GM12892 (cell line): ENCODE results near the gene PIGU.

Source experiments
- DNase-seq: peaks from one replicate; pipeline ENCODE4 v3.0.0; 2011; ENCODE audit not compliant: insufficient read length
- FAIRE-seq: peaks from 2 replicates; lab custom pipeline; 2011; peaks lifted over from hg19 to GRCh38; lab: Jason Lieb, UNC
- POLR2A ChIP-seq: IDR thresholded peaks from 2 replicates; pipeline ENCODE4 v1.6.1; 2011; ENCODE audit warnings: low read depth, low read length, control low read depth
- POLR2AphosphoS5 ChIP-seq: IDR thresholded peaks from 2 replicates; pipeline ENCODE4 v1.6.1; 2011; ENCODE audit warnings: low read depth, low read length, control low read depth
- TAF1 ChIP-seq: IDR thresholded peaks from 2 replicates; pipeline ENCODE4 v1.6.1; 2011; ENCODE audit warnings: low read depth, mild to moderate bottlenecking, control low read depth, low read length, borderline replicate concordance

Gene PIGU

DNA sequence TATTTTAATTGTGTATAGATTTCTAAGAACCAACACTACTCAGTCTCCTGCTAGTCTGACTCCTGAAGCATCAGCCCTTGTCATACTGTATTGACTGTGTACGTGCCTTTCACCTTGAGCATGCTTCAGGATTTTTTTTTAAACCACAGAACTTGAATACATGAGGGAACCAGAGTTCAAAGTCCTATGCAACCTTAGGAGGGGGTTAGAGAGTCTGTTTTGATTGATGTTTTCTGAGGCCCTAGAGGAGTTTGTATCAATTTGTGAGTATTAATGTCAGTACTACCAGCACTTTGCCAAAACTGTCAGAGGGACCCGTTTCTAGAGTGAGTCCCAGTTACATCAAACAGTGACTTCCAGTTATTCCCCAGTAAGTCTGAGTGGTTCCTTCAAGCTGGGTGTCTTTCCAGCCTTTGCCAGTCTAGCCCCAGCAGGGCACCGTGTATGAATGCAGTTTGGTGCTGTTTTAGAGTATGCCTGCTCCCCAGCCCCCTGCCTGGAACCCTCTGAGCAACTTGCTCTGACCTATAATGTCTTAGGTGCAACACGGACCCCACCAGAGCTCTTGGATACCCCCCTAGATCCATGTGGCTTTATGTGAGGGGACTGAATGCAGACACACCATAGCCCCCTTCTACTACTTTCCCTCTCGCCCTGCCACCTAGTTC is 35.8 kb upstream of the PIGU start:
- DNase-seq = no peak
- TF ChIP-seq TAF1 (no peak), POLR2A (no peak), POLR2AphosphoS5 (no peak)
- FAIRE-seq = no peak

DNA sequence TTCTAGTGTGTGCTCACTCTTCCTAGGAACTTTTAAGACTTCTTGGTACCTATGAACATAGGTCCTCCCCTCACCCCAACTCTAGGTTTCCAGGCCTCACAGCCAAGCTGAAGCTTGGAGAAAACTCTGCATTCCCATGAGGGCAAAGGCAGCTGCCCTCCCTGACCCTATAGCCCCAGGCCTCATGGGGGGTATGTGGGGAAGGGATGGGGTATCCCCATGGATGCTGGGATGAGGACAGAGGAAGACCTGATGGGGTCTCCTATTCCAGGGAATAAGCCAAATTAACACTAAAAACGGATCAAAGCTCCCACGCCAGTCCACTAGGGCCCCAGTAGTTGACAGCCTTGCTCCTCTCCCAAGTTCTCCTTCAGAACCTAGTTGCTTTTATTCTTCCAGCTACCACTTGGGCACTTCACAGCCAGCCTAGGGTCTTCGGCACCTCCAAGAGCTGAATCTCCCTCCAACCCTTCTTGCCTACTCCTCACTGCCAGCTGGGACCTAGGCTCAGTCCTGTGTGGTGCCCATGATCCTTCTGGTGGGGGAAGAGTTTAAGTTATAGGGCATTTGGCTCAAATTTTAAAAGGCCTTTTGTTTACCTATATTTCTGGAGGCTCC is 35.0 kb upstream of the PIGU start:
- TF ChIP-seq TAF1 (no peak), POLR2AphosphoS5 (no peak), POLR2A (no peak)
- FAIRE-seq (no peak), DNase-seq (no peak)

DNA sequence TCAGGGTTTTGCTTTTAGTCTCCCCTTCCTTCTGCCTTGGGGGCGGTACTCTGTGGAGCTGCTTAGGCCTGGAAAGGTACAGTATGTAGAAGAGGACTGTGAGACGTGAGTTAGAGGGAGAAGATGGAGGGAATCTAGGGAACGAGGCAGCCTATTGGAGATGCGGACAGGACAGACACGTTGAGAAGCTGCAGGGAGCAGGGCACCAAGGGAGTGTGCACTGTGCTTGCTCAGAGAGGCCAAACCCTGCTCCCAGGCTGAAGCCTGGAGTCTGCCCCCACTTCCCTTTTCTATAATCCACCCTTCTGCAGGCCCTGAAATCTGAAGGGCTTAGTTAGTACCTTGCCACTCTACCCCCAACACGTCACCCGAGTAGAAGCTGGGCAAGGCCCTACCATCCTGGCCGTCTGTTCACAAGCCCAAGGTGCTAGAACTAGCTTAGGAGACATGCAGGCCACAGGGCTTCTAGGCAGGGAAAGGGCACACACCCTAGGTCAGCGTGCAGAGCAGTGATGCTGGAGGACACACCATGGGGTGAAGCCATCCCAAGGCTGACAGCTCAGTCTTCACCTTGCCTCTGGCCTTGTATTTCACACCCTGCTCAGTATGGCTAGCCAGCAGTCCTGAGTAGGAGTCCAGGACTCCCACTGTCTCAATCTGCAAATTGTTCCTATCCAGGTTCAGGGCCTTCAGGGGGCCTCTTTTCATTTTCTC is 34.1 kb upstream of the PIGU start:
- FAIRE-seq (no peak), DNase-seq (no peak)
- TF ChIP-seq POLR2A (peak; percentile 6; the same call in 1 of the 2 replicates), TAF1 (no peak), POLR2AphosphoS5 (no peak)

DNA sequence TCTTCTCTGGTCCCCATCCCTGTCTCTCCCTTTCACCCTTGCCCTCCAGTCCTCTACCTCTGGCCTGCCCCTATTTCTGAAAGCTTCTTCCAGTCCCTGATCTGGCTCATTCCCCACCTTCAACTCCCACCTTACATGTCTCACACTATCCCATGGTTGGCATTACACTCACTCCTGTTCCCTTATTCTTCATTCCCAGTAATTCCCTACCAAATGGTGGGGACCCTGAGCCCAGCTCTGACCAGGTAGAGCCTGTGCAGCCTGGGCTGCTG is 33.6 kb upstream of the PIGU start:
- DNase-seq (no peak), FAIRE-seq (no peak)
- TF ChIP-seq TAF1 (no peak), POLR2A (no peak), POLR2AphosphoS5 (no peak)

- FAIRE-seq = no peak
- TF ChIP-seq POLR2AphosphoS5 (no peak), TAF1 (no peak), POLR2A (no peak)
Observed at GRCh38 chr20:34709831-34710567, 33.1 kb upstream of the PIGU start.

GRCh38 chr20:34709044-34709830 is 32.3 kb upstream of the PIGU start:
- TF ChIP-seq TAF1 (no peak), POLR2A (peak; percentile 22; the same call in 1 of the 2 replicates)
- DNase-seq (peak; percentile 82), FAIRE-seq (peak; percentile 50)

More at GRCh38 chr20:34709831-34710567, 33.1 kb upstream of the PIGU start:
- peak; percentile 71 for DNase-seq

GRCh38 chr20:34708621-34709043 is 31.7 kb upstream of the PIGU start:
- TF ChIP-seq POLR2AphosphoS5 = no peak
- no peak for TF ChIP-seq POLR2A
- no peak for TF ChIP-seq TAF1
- no peak for DNase-seq
- no peak for FAIRE-seq

GRCh38 chr20:34706912-34707784 is 30.3 kb upstream of the PIGU start:
- DNase-seq = no peak
- FAIRE-seq = no peak
- TF ChIP-seq TAF1 = no peak
- TF ChIP-seq POLR2AphosphoS5 = no peak
- no peak for TF ChIP-seq POLR2A

DNA sequence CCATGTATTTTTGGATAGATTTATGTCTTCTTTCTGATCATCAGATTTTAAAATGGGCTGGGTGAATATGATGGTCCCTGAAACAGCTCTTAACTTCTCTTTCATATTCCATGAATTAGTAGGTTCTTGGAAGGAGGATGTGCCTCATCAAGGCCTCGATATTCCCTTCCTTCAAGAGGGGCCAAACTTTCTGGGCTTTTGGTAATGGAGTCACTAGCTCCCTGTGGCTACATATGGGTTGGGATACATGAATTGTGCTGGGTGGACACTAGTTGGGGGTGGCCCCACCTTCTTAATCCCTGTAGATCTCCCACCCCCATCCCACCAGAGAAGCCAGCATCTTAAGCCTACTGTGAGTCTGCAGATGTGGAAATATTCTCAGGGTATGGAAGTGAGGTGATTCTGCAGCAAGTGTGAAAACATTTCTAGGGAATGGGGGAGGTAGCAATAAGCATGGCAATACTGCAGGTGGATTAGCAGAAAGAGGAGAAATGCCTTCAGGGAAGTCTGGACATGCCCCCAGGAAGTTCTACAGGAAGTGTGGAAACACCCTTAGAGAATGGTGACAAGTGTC is 29.5 kb upstream of the PIGU start:
- DNase-seq (no peak), FAIRE-seq (no peak)
- TF ChIP-seq TAF1 (no peak), POLR2A (no peak), POLR2AphosphoS5 (no peak)
